Lower leg skin (tissue), 4 donors: ENCODE results near the gene PHACTR4. TPM values are rescaled to one million over a fixed set of nuclear protein-coding genes. Genes with fewer than 3 reads are reported as not detected.
"Not testable (repeated sequence)": the region's sequence is repeated elsewhere in the genome, so short reads cannot be mapped to it uniquely, and the experiment has no call there.

Experiments
- DNase-seq, 2 donors: peaks; one replicate each; pipeline ENCODE4 v3.0.0-alpha.2; 2019; ENCODE audit warnings: low spot score in 2 of 2
- H3K4me3 ChIP-seq: fragments of 200-600 bp; sonication (generic); 2 replicates; pipeline ENCODE4 v1.5.1; 2017; ENCODE audit warnings: mild to moderate bottlenecking, low read depth; ENCODE audit not compliant: poor library complexity, severe bottlenecking
- CTCF ChIP-seq, 3 donors: fragments of 450-650 bp; IDR thresholded peaks; one replicate each; pipeline ENCODE4 v1.5.1; 2016; ENCODE audit warnings: antibody characterized with exemption in 3 of 3, mild to moderate bottlenecking in 3 of 3, moderate library complexity in 2 of 3
- POLR2A ChIP-seq, 2 donors: fragments of 450-650 bp; IDR thresholded peaks; one replicate each; pipeline ENCODE4 v1.6.1; 2016 to 2017; ENCODE audit warnings: antibody characterized with exemption in 2 of 2, mild to moderate bottlenecking in 1 of 2, moderate library complexity in 1 of 2
- WGBS, 2 donors: methylation state at CpG; one replicate each; pipeline ENCODE4 v1.1.5; 2018; 5-methylcytosine and 5-hydroxymethylcytosine counted together
- intact Hi-C: fragments of 100-400 bp; cut with DNase I; formaldehyde crosslinking; loops from one replicate; pipeline ENCODE4 v1.15.0; 2023; ENCODE audit warnings: low total_unique reads
- total RNA-seq, 4 donors: library from RNA; depleted of rRNA; stranded (reverse); fragments of >200 nt; gene quantifications; one replicate each; pipeline ENCODE4 v1.1.0, GENCODE V29; 2016

The PHACTR4 gene
- total RNA-seq, 4 donors from 2014 or later = 32.8 to 54.1 (median 51.2) TPM

GRCh38 chr1:28508435-28508754, 138.9 kb downstream of the PHACTR4 start:
- 36 to 46% methylated on average over 5 of the region's 5 CpGs for WGBS, 2 donors
- no peak overlapping the region for H3K4me3 ChIP-seq
- DNase-seq = no peak
- TF ChIP-seq POLR2A (IDR thresholded peaks at IDR 0.05) = no peak
- intact Hi-C loops = no loop called here

GRCh38 chr1:28509705-28510272, 140.2 kb downstream of the PHACTR4 start:
- 56 to 68% methylated on average over 8 of the region's 8 CpGs for WGBS, 2 donors
- DNase-seq = no peak
- no peak for TF ChIP-seq CTCF (IDR thresholded peaks at IDR 0.05)
- TF ChIP-seq POLR2A (IDR thresholded peaks at IDR 0.05) = no peak
- H3K4me3 ChIP-seq = no peak overlapping the region
- intact Hi-C loops = no loop called here

GRCh38 chr1:28510273-28510969, 140.9 kb downstream of the PHACTR4 start:
- TF ChIP-seq CTCF (IDR thresholded peaks at IDR 0.05) = no peak
- DNase-seq = no peak
- intact Hi-C loops = no loop called here
- WGBS, 2 donors = 70% methylated on average over 8 of the region's 8 CpGs
- no peak overlapping the region for H3K4me3 ChIP-seq

- intact Hi-C loops = no loop called here
- 93 to 97% methylated on average over 2 of the region's 2 CpGs for WGBS, 2 donors
- TF ChIP-seq CTCF (IDR thresholded peaks at IDR 0.05) = no peak
- no peak for DNase-seq
- H3K4me3 ChIP-seq = no peak overlapping the region
Observed at GRCh38 chr1:28510970-28511440, 141.5 kb downstream of the PHACTR4 start.

GRCh38 chr1:28512058-28512611, 142.6 kb downstream of the PHACTR4 start:
- TF ChIP-seq CTCF (IDR thresholded peaks at IDR 0.05) = no peak
- no peak for TF ChIP-seq POLR2A (IDR thresholded peaks at IDR 0.05)
- DNase-seq = no peak
- no peak overlapping the region for H3K4me3 ChIP-seq
- WGBS, 2 donors = 91 to 93% methylated on average over 7 of the region's 7 CpGs
- intact Hi-C loops = no loop called here

- 90 to 92% methylated on average over 13 of the region's 13 CpGs for WGBS, 2 donors
- H3K4me3 ChIP-seq, DNase-seq, intact Hi-C loops: not testable (repeated sequence)
Observed at GRCh38 chr1:28514445-28514933, 144.9 kb downstream of the PHACTR4 start.
